Measurements from ENCODE around the gene SLC46A1. TPM values are rescaled to one million over a fixed set of nuclear protein-coding genes. Genes with fewer than 3 reads are reported as not detected.
A peak's percentile ranks its signal among the peaks of the same experiment; 100 is the strongest.

SLC46A1 gene
- 10 to 100 TPM in 2 of 5 donors, 1 to 10 TPM in 2, under 1 TPM in 1; 0.87 to 31.5 (median 7.5) TPM for total RNA-seq
- 1 to 10 TPM in 2 of 3 donors, under 1 TPM in 1; 0.61 to 2.7 (median 2.5) TPM for polyA plus RNA-seq
- long read RNA-seq, donor 1, partial matches to known transcripts, result 28 of 31 reads
- long read RNA-seq, donor 1, other reads (novel, unspliced or antisense), result 0 of 31 reads
- long read RNA-seq, donor 2, full-length matches to known transcripts, result 10 of 10 reads
- long read RNA-seq, donor 2, partial matches to known transcripts, result 0 of 10 reads
- long read RNA-seq, donor 2, other reads (novel, unspliced or antisense), result 0 of 10 reads
- long read RNA-seq, donor 3, partial matches to known transcripts, result 0 of 1 reads
- long read RNA-seq, donor 3, other reads (novel, unspliced or antisense), result 0 of 1 reads
- long read RNA-seq, donor 4, partial matches to known transcripts, result 0 of 1 reads
- long read RNA-seq, donor 4, other reads (novel, unspliced or antisense), result 0 of 1 reads
- long read RNA-seq, donor 5, full-length matches to known transcripts, result 9 of 9 reads
- long read RNA-seq, donor 5, partial matches to known transcripts, result 0 of 9 reads
- long read RNA-seq, donor 5, other reads (novel, unspliced or antisense), result 0 of 9 reads
- long read RNA-seq, donor 6, transcript SLC46A1-209 (1 exons, 528 nt), result major isoform, 17 of 41 reads
- long read RNA-seq, donor 6, partial matches to known transcripts, result 22 of 41 reads
- long read RNA-seq, donor 6, other reads (novel, unspliced or antisense), result 0 of 41 reads
- long read RNA-seq, donor 7, transcript SLC46A1-209 (1 exons, 528 nt), result major isoform, 5 of 6 reads
- long read RNA-seq, donor 7, partial matches to known transcripts, result 0 of 6 reads
- long read RNA-seq, donor 7, other reads (novel, unspliced or antisense), result 0 of 6 reads
- long read RNA-seq, donor 8, transcript SLC46A1-209 (1 exons, 528 nt), result major isoform, 11 of 12 reads
- long read RNA-seq, donor 8, partial matches to known transcripts, result 0 of 12 reads
- long read RNA-seq, donor 8, other reads (novel, unspliced or antisense), result 0 of 12 reads
- long read RNA-seq, donor 9, full-length matches to known transcripts, result 9 of 9 reads
- long read RNA-seq, donor 9, partial matches to known transcripts, result 0 of 9 reads
- long read RNA-seq, donor 9, other reads (novel, unspliced or antisense), result 0 of 9 reads
- long read RNA-seq, donor 10, full-length matches to known transcripts, result 7 of 7 reads
- long read RNA-seq, donor 10, partial matches to known transcripts, result 0 of 7 reads
- long read RNA-seq, donor 10, other reads (novel, unspliced or antisense), result 0 of 7 reads

GRCh38 chr17:28405632-28406472, at the start of gene SLC46A1:
Gene SLC46A1, minus strand, starts transcription at chr17:28406212. Its CDS starts 98 bp downstream, at chr17:28406114.
- Histone ChIP-seq H3K4me1 (peaks cover 21 to 37% (median 28%) of the 10 kb centered on the region in 4 donors), H3K27ac (peak within 1 kb of the TSS; percentile 41 to 76 (median 65)), H3K4me3 (peak within 1 kb of the TSS; percentile 67 to 94 (median 82)), H3K9me3 (no peaks in the 10 kb centered on the region), H3K36me3 (peaks cover 0 to 27% (median 19%) of the 10 kb centered on the region in 4 donors), H3K27me3 (no peaks in the 10 kb centered on the region)
- 0 to 1% (median 1%) methylated on average over 22 to 70 of the region's 70 CpGs for WGBS, 5 donors
- intact Hi-C loops (cut with DNase I; ENCODE audit: low total_unique reads), result no loop called here
- peak in 1 of 3 donors; percentile 34 for TF ChIP-seq POLR2AphosphoS5 (IDR thresholded peaks at IDR 0.05)
- no peak for TF ChIP-seq CTCF (IDR thresholded peaks at IDR 0.05)
- TF ChIP-seq POLR2A (IDR thresholded peaks at IDR 0.05), result no peak
- no peak for TF ChIP-seq EP300 (IDR thresholded peaks at IDR 0.05)
- DNase-seq, result peak; percentile 65 to 83

GRCh38 chr17:28449859-28450258, 43.8 kb upstream of the SLC46A1 start:
- Histone ChIP-seq H3K4me3 (no peak overlapping the region), H3K27ac (no peak overlapping the region), H3K4me1 (no peaks in the 10 kb centered on the region), H3K27me3 (peaks cover 0 to 5% (median 0%) of the 10 kb centered on the region in 3 donors), H3K36me3 (no peaks in the 10 kb centered on the region), H3K9me3 (peaks cover 0 to 8% (median 0%) of the 10 kb centered on the region in 4 donors)
- TF ChIP-seq CTCF (IDR thresholded peaks at IDR 0.05) (no peak), POLR2A (IDR thresholded peaks at IDR 0.05) (no peak), POLR2AphosphoS5 (IDR thresholded peaks at IDR 0.05) (no peak), EP300 (IDR thresholded peaks at IDR 0.05) (no peak)
- DNase-seq, result no peak
- 77 to 94% (median 86%) methylated on average over 1 of the region's 1 CpG for WGBS, 5 donors
- intact Hi-C loops (cut with DNase I; ENCODE audit: low total_unique reads), result no loop called here

GRCh38 chr17:28447396-28447760, 41.4 kb upstream of the SLC46A1 start:
- no peak overlapping the region for H3K27ac ChIP-seq
- no peak overlapping the region for H3K4me3 ChIP-seq
- DNase-seq, result no peak
- H3K36me3 ChIP-seq, result no peaks in the 10 kb centered on the region
- WGBS, 5 donors, result 59 to 78% (median 66%) methylated on average over 5 of the region's 5 CpGs
- peaks cover 0 to 5% (median 0%) of the 10 kb centered on the region in 3 donors for H3K27me3 ChIP-seq
- TF ChIP-seq POLR2A (IDR thresholded peaks at IDR 0.05), result no peak
- TF ChIP-seq CTCF (IDR thresholded peaks at IDR 0.05), result no peak
- TF ChIP-seq POLR2AphosphoS5 (IDR thresholded peaks at IDR 0.05), result no peak
- no peak for TF ChIP-seq EP300 (IDR thresholded peaks at IDR 0.05)
- intact Hi-C loops (cut with DNase I; ENCODE audit: low total_unique reads), result no loop called here
- H3K4me1 ChIP-seq, result no peaks in the 10 kb centered on the region
- H3K9me3 ChIP-seq, result peaks cover 0 to 8% (median 4%) of the 10 kb centered on the region in 4 donors
